Measurements from ENCODE around the gene MYOF.

DNA sequence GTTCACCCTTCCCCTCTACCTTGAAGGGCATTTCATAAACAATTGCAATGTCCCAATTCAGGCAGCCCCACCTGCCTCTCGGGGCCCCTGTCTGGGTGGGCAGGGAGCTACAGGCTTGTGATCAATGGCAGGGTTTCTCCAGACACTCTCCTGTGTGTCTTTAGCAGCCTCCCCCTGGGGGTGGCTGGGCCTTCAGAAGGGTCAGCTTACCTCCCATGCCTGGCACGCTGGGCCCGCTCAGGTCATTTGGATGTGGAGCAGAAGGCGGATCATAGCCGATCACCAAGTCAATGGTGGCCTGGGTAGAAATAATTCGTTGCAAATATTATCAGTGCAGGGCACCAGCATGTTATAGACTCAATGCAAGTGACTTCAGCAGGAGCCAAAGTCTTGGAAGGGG, 56.3 kb downstream of the MYOF start:
- TF ChIP-seq, protein P1, sequence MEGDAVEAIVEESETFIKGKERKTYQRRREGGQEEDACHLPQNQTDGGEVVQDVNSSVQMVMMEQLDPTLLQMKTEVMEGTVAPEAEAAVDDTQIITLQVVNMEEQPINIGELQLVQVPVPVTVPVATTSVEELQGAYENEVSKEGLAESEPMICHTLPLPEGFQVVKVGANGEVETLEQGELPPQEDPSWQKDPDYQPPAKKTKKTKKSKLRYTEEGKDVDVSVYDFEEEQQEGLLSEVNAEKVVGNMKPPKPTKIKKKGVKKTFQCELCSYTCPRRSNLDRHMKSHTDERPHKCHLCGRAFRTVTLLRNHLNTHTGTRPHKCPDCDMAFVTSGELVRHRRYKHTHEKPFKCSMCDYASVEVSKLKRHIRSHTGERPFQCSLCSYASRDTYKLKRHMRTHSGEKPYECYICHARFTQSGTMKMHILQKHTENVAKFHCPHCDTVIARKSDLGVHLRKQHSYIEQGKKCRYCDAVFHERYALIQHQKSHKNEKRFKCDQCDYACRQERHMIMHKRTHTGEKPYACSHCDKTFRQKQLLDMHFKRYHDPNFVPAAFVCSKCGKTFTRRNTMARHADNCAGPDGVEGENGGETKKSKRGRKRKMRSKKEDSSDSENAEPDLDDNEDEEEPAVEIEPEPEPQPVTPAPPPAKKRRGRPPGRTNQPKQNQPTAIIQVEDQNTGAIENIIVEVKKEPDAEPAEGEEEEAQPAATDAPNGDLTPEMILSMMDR (conservative IDR thresholded peaks at IDR 0.05) = no peak
- no peak for TF ChIP-seq ZFX (IDR thresholded peaks at IDR 0.05)

Data from C4-2B (cell line).